PC-9 (cell line): ENCODE measurements around the gene TSPAN12. TPM values are rescaled to one million over a fixed set of nuclear protein-coding genes. Genes with fewer than 3 reads are reported as not detected.

Experiments used
- BruUV-seq: library from RNA; stranded (reverse); fragments of 400-500 nt; replicated peaks from 2 replicates; lab custom pipeline; 2021; lab: Mats Ljungman, UMichigan
- CTCF ChIA-PET: fragments of 300-600 bp; sonication (Branson Sonifier 250); formaldehyde crosslinking; loops from one replicate; lab custom pipeline; 2022; ENCODE audit warnings: antibody characterized with exemption; lab: Charles Lee
- POLR2A ChIA-PET: fragments of 300-600 bp; sonication (Branson Sonifier 250); formaldehyde crosslinking; loops from one replicate; lab custom pipeline; 2022; ENCODE audit warnings: antibody characterized with exemption; ENCODE audit not compliant: unreplicated experiment; lab: Charles Lee
- DNase-seq, 2 experiments: peaks; one replicate each; pipeline versions ENCODE4 v3.0.0 to v3.0.0-alpha.2; 2015 to 2022; ENCODE audit warnings: mixed read lengths in 1 of 2
- H2AFZ ChIP-seq: fragments of 200-600 bp; sonication (generic); 2 replicates; pipeline ENCODE4 v1.8.1; 2017; ENCODE audit warnings: antibody characterized with exemption
- H3F3A ChIP-seq: fragments of 200-600 bp; sonication (generic); 2 replicates; pipeline ENCODE4 v1.8.1; 2017; ENCODE audit warnings: antibody characterized with exemption, mild to moderate bottlenecking, low read depth; ENCODE audit not compliant: insufficient read depth
- H3K27ac ChIP-seq: fragments of 200-600 bp; sonication (generic); 2 replicates; pipeline ENCODE4 v1.6.1; 2016; ENCODE audit warnings: mixed run types
- H3K27me3 ChIP-seq: fragments of 200-600 bp; sonication (generic); 2 replicates; pipeline ENCODE4 v1.6.1; 2016; ENCODE audit warnings: low read depth, mixed run types; ENCODE audit not compliant: insufficient read depth
- H3K36me3 ChIP-seq: fragments of 200-600 bp; sonication (generic); 2 replicates; pipeline ENCODE4 v1.6.1; 2016; ENCODE audit warnings: low read depth, mixed run types
- H3K4me1 ChIP-seq: fragments of 200-600 bp; sonication (generic); replicated peaks from 2 replicates; pipeline ENCODE4 v1.6.1; 2016; ENCODE audit warnings: mixed run types; ENCODE audit not compliant: insufficient read depth
- H3K4me2 ChIP-seq: fragments of 200-600 bp; sonication (generic); 2 replicates; pipeline ENCODE4 v1.6.1; 2017; ENCODE audit warnings: mixed run types
- H3K4me3 ChIP-seq: fragments of 200-600 bp; sonication (generic); 2 replicates; pipeline ENCODE4 v1.6.1; 2016; ENCODE audit warnings: mixed run types
- H3K79me2 ChIP-seq: fragments of 200-600 bp; sonication (generic); 2 replicates; pipeline ENCODE4 v1.6.1; 2017; ENCODE audit warnings: low read depth, mixed run types
- H3K9me2 ChIP-seq: fragments of 200-600 bp; sonication (generic); 2 replicates; pipeline ENCODE4 v1.8.1; 2017; ENCODE audit warnings: mild to moderate bottlenecking; ENCODE audit not compliant: insufficient read depth
- H3K9me3 ChIP-seq: fragments of 200-600 bp; sonication (generic); 2 replicates; pipeline ENCODE4 v1.8.1; 2016; ENCODE audit warnings: low read depth; ENCODE audit not compliant: insufficient read depth
- H4K20me1 ChIP-seq: fragments of 200-600 bp; sonication (generic); 2 replicates; pipeline ENCODE4 v1.8.1; 2017; ENCODE audit not compliant: insufficient read depth
- CTCF ChIP-seq: fragments of 200-600 bp; sonication (generic); conservative IDR thresholded peaks from 2 replicates; pipeline ENCODE4 v1.6.1; 2017; ENCODE audit warnings: mixed run types, antibody characterized with exemption, mild to moderate bottlenecking, moderate library complexity
- EZH2 ChIP-seq: fragments of 200-600 bp; sonication (generic); IDR thresholded peaks from 2 replicates; pipeline ENCODE4 v1.8.0; 2017; ENCODE audit warnings: antibody characterized with exemption, low read depth
- intact Hi-C: fragments of 100-400 bp; cut with micrococcal nuclease; formaldehyde crosslinking; loops from one replicate; pipeline ENCODE4 v1.10.0; 2022; ENCODE audit not compliant: unreplicated experiment
- total RNA-seq: library from RNA; stranded (reverse); gene quantifications from 2 replicates; pipeline ENCODE4 v1.2.3, GENCODE V29; 2021

Gene TSPAN12
- total RNA-seq, 1 experiment from 2014 or later: 5.8 TPM

GRCh38 chr7:120760851-120761250, 97.1 kb downstream of the TSPAN12 start:
- intact Hi-C loops: no loop called here
- Histone ChIP-seq H3F3A (no peaks in the 10 kb centered on the region), H2AFZ (no peak overlapping the region), H3K9me2 (no peaks in the 10 kb centered on the region), H4K20me1 (no peaks in the 10 kb centered on the region), H3K79me2 (no peaks in the 10 kb centered on the region), H3K9me3 (no peaks in the 10 kb centered on the region), H3K27me3 (no peaks in the 10 kb centered on the region), H3K4me2 (no peak overlapping the region), H3K4me1 (no peaks in the 10 kb centered on the region), H3K36me3 (no peaks in the 10 kb centered on the region), H3K4me3 (no peak overlapping the region), H3K27ac (no peak overlapping the region)
- no TSS peak for BruUV-seq
- no peak for DNase-seq
- TF ChIP-seq CTCF (no peak), EZH2 (no peak)
- ChIA-PET CTCF (no interaction called here), POLR2A (no interaction called here)

GRCh38 chr7:120760050-120760449, 97.9 kb downstream of the TSPAN12 start:
- no peaks in the 10 kb centered on the region for H3K79me2 ChIP-seq
- no TSS peak for BruUV-seq
- H3K36me3 ChIP-seq: no peaks in the 10 kb centered on the region
- no peak overlapping the region for H2AFZ ChIP-seq
- H3K27ac ChIP-seq: no peak overlapping the region
- ChIA-PET CTCF (no interaction called here), POLR2A (no interaction called here)
- no peak overlapping the region for H3K4me3 ChIP-seq
- H3K4me2 ChIP-seq: no peak overlapping the region
- H4K20me1 ChIP-seq: no peaks in the 10 kb centered on the region
- TF ChIP-seq EZH2 (no peak), CTCF (no peak)
- H3F3A ChIP-seq: no peaks in the 10 kb centered on the region
- intact Hi-C loops: no loop called here
- no peaks in the 10 kb centered on the region for H3K27me3 ChIP-seq
- no peak for DNase-seq
- no peaks in the 10 kb centered on the region for H3K9me3 ChIP-seq
- no peaks in the 10 kb centered on the region for H3K9me2 ChIP-seq
- H3K4me1 ChIP-seq: no peaks in the 10 kb centered on the region

- no peak overlapping the region; the same call in 1 of the 2 replicates for H3K27ac ChIP-seq
- no peak overlapping the region for H3K4me3 ChIP-seq
- ChIA-PET POLR2A (no interaction called here), CTCF (no interaction called here)
- no TSS peak for BruUV-seq
- H3K9me2 ChIP-seq: no peaks in the 10 kb centered on the region
- H4K20me1 ChIP-seq: no peaks in the 10 kb centered on the region
- H3K9me3 ChIP-seq: no peaks in the 10 kb centered on the region
- no peaks in the 10 kb centered on the region for H3F3A ChIP-seq
- peak overlapping the region; percentile 39; the same call in 1 of the 2 replicates for H3K4me2 ChIP-seq
- DNase-seq: no peak
- TF ChIP-seq EZH2 (no peak), CTCF (no peak)
- peaks cover 10% of the 10 kb centered on the region for H3K4me1 ChIP-seq
- H2AFZ ChIP-seq: peak overlapping the region; percentile 77
- intact Hi-C loops: no loop called here
- no peaks in the 10 kb centered on the region for H3K36me3 ChIP-seq
- no peaks in the 10 kb centered on the region for H3K27me3 ChIP-seq
- H3K79me2 ChIP-seq: no peaks in the 10 kb centered on the region
Measured at GRCh38 chr7:120743128-120743527, 114.8 kb downstream of the TSPAN12 start.
